GM12891 (cell line): ENCODE results near the gene PGAM2.

Source experiments
- DNase-seq: peaks from one replicate; pipeline ENCODE4 v3.0.0; 2011; ENCODE audit warnings: low spot score; ENCODE audit not compliant: insufficient read length
- FAIRE-seq: peaks from 2 replicates; lab custom pipeline; 2011; peaks lifted over from hg19 to GRCh38; lab: Jason Lieb, UNC
- PAX5 ChIP-seq: IDR thresholded peaks from 2 replicates; pipeline ENCODE4 v1.6.1; 2011; ENCODE audit warnings: low read length, moderate library complexity, mild to moderate bottlenecking; ENCODE audit not compliant: insufficient read depth, severe bottlenecking
- POLR2A ChIP-seq: IDR thresholded peaks from 2 replicates; pipeline ENCODE4 v1.6.1; 2011; ENCODE audit warnings: low read depth, low read length, control low read depth
- POLR2AphosphoS5 ChIP-seq: IDR thresholded peaks from 2 replicates; pipeline ENCODE4 v1.6.1; 2011; ENCODE audit warnings: low read depth, low read length, control low read depth
- POU2F2 ChIP-seq: IDR thresholded peaks from 2 replicates; pipeline ENCODE4 v1.6.1; 2011; ENCODE audit warnings: low read depth, mild to moderate bottlenecking, control low read depth, low read length, moderate library complexity
- SPI1 ChIP-seq: IDR thresholded peaks from 2 replicates; pipeline ENCODE4 v1.6.1; 2011; ENCODE audit warnings: low read depth, low read length, control low read depth
- TAF1 ChIP-seq: IDR thresholded peaks from 2 replicates; pipeline ENCODE4 v1.6.1; 2011; ENCODE audit warnings: low read depth, low read length, control low read depth

The PGAM2 gene

DNA sequence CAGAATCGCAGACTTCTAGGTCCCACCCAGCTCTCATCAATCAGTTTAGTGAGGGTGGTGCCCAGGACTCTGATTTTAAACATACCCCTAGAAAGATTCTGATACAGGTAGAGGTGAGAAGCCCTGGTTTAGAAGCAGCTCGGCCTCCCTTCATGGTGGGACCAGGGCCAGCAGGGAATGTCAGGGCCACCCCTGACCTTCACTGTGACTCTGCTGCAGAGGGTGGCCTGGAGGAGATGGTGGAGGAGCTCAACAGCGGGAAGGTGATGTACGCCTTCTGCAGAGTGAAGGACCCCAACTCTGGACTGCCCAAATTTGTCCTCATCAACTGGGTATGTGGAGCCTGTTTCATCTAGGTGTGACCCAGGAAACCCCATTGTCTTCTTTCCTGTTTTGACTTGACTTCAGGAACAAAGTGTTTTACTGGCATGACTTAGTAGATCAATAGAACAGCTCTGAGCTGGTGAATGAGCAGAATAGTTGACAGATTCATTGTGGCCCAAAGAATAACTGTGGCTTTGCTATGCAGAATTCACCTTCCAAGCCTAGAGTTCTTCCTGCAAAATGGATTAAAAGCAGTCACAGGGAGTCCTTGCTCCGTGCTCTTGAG is 13.7 kb downstream of the PGAM2 start:
- no peak for FAIRE-seq
- no peak for TF ChIP-seq SPI1
- TF ChIP-seq POLR2A, result no peak
- no peak for TF ChIP-seq POLR2AphosphoS5
- no peak for DNase-seq

DNA sequence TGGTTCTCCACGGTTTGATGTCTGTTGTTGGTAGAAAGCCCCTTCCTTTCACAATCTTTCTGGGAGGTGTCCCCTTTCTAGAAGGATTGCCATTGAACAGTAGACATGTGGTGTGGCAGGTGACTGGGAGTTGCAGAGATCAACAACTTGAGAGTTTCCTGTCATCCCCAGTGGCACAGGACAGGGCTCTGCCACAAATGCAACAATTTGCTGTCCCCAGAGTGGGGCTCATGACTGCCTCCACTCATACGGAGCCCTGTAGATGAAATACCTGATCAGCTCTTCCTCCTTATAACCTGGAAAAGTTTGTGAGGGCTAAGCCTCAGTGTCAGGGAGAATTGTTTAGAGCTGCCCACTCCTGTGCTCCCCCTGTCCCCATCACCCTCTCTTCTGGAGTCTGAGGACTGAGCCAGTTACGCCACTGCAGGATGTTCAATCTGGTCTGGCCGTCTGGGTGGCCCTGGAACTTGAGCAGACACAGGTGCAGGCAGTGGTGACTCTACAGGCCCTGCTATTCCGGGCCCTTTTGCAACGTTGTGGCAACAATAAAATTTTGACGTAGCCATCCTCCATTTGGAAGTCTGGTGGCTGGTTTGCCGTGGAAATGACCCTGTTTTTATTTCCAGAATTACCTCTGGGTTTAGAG is 14.3 kb downstream of the PGAM2 start:
- FAIRE-seq (no peak), DNase-seq (no peak)
- TF ChIP-seq POU2F2 (no peak), SPI1 (no peak), PAX5 (no peak), POLR2AphosphoS5 (no peak), TAF1 (no peak), POLR2A (no peak)

DNA sequence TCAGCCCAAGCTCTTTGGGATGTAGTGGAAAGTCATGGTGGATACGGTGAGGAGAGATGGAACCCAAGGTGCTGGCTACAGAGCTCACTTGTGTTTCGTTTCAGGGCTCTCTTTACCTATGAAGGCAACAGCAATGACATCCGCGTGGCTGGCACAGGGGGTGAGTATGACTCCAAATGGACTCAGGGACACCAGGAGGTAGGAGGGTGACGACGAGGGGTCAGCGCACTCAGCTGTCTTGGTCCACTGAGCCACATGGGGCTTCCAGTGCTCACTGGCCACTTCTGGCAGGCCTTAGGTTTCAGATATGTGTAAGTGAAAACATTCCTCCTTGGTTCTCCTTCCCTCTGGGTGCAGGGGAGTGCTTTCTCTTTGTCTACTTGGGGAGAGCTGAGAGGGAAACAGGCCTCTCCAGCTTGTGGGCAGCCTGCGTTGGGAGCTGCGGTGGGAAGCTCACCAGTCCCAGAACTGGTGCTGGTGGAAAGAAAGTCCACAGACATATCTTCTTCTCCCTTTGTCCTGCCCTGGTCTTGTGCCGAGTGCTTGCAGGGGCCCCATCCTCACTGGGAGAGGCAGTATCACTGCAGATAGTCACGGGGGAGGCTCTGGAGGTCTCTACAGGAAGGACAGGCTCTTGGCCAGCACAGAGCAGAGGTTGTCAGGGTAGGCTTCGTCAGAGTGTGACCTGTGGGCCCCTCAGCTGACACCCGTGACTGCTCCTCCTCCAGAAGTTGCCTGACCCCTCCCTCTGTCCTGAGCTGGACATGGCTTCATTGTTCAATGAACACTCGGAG is 15.0 kb downstream of the PGAM2 start:
- DNase-seq (no peak), FAIRE-seq (no peak)
- TF ChIP-seq TAF1 (no peak), POLR2AphosphoS5 (no peak), POLR2A (no peak), POU2F2 (no peak), PAX5 (no peak), SPI1 (no peak)

DNA sequence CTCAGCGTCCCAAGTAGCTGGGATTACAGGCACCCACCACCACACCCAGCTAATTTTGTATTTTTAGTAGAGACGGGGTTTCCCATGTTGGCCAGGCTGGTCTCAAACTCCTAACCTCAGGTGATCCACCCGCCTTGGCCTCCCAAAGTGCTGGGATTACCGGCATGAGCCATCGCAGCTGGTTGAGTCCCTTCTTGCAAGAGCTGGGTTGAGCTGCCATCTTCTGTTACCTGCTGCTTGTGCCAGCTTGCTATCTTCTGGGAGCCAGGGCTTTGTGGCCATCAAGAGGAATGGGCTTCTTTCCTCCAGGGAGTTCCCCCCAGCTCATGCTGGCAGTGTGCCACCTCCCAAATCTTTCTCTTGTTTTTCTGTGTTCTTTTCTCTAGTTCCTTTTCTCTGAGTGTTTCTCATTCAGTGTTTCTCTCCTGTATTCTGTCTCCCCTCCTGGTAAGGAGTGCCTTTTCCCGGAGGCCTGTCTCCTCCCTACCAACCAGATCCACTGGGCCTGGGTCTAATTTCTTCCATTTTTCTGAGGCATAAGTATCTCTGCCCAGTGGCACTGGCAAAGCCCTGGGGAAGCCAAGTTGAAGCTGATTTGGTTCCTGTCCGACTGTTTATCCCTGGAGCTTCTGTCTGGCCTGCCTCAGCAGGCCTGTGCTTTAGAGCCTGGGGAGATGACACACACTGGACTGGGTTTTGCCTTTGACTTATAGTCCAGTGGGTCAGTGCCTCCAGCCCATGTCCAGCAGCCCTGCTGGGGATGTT is 17.2 kb downstream of the PGAM2 start:
- DNase-seq, result no peak
- TF ChIP-seq TAF1 (no peak), SPI1 (no peak), POU2F2 (no peak), POLR2A (no peak), PAX5 (no peak), POLR2AphosphoS5 (no peak)
- FAIRE-seq, result no peak

DNA sequence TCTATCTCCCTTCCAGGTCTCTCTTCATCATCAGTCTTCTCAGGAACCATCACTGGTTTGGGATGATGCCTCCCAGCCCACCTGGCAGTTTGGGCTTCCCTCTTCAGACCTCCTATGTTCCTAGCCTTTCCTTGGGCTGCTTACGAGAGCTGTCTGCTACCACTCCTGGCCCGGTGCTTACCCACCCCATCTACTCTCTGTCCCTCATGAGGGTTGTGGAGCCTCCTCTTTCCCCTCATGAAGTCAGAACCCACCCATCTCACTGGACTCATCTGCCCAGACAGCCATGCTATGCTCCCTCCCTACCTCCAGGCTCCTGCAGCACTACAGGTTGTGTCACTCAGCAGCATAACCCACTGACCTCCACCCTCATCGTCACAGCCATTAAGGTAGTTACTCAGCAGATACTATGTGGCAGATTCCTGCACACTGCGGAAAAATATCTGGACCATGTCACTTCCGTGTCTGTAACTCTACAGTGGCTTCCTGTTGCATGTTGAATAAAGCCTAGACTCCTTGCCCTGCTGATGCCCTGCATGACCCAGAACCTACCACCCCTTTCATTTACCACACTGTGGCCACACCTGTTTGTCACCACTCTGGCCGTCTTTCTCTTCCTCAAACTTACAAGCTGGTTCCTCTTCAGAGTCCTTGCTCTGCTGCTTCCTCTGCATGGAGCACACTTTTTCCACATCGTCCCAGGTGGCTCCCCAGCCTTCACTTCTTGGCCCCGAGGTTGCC is 18.9 kb downstream of the PGAM2 start:
- FAIRE-seq, result peak; percentile 86
- peak; percentile 45 for TF ChIP-seq POLR2A
- TF ChIP-seq PAX5, result no peak
- TF ChIP-seq SPI1, result peak; percentile 79
- no peak for TF ChIP-seq TAF1
- no peak for TF ChIP-seq POU2F2
- TF ChIP-seq POLR2AphosphoS5, result no peak
- no peak for DNase-seq

DNA sequence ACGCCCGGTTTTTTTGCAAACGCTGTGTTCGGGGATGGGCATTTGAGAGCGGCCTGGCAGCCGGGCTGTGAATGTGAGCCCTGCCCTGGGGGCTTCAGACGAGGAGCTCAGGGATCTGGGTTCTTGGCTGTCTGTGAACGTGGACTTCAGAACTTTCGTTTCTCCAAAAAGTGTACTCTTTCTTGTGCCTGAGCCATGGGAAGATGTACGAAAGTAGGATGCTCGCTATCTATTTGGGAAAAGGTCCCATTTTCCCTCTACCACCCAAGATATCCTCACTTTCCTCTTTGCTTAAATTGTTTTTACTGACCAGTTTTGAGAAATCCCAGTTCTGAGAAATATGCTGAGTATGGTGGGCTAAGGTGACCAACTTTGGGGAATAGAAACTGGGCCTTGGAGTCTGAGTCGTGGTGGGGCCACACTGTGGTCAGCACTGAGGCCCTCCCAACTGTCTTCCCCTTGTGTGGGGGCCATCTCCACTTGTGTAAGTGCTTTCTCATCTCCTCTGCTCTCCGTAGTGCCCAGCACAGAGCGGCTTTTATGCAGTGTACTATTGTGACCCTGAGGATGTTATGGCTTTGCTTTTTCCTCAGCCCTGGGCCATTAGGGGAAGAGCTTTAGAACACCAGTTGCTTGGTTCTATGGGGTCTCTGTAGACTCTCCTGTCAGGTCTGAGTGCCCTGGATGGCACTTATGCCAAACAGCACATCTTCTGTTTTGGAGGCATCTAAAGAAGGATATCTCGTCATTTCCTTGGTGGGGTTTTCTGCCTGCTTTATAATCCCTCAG is 19.9 kb downstream of the PGAM2 start:
- no peak for TF ChIP-seq TAF1
- peak; percentile 46 for TF ChIP-seq SPI1
- TF ChIP-seq PAX5, result no peak
- no peak for TF ChIP-seq POLR2A
- TF ChIP-seq POLR2AphosphoS5, result no peak
- no peak for TF ChIP-seq POU2F2
- peak; percentile 40 for FAIRE-seq
- DNase-seq, result no peak

GRCh38 chr7:44044315-44045225 is 20.8 kb downstream of the PGAM2 start, which contains the start of gene DBNL:
Gene DBNL (plus strand): TSS chr7:44044702. CDS start chr7:44044738, 36 bp downstream.
- TF ChIP-seq TAF1 (peak; percentile 79), POLR2AphosphoS5 (peak; percentile 90), PAX5 (no peak), POLR2A (peak; percentile 93), POU2F2 (peak; percentile 71), SPI1 (peak; percentile 24; the same call in 1 of the 2 replicates)
- DNase-seq (peak; percentile 88), FAIRE-seq (peak; percentile 85)
